ENCODE data around the gene PDZD2.

PDZD2 gene

DNA sequence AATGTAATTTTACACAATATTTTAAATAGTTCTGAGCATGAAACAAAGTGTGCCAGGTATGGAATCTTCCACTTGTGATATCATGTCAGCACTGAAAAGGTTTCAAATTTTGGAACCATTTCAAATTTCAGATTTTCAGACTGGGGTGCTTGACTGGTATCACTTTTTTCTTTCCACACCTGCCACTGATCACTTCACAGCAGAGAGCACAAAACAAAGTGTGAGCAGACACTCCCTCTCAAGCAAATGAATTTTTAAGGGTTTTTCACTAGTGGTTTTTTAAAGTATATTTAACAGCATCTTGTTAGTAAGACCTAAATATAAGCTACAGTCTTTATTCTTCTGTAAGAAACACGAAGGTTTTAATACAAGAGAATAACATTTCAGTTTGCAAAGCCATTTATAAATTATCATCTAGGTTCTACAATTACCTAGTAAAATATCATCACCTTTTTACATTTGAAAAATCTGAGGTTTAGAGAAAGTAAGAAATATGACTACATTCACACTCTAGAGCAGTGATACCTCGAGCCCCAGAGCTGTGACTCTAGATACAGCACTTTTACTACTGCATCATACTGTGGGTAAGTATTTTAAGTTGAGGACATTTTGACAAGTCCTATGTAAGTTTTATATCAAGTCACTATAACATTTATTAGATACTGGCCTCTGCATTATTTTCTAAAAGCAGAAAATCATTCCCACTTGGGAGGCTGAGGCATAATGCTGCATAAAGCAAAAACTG lies 520.6 kb downstream of the PDZD2 start:
- Histone ChIP-seq H3K27ac (ENCODE audit: low read length) (no peak overlapping the region), H3K9ac (ENCODE audit: low read depth, low read length) (no peak overlapping the region), H3K36me3 (ENCODE audit: insufficient read depth, low read length) (peaks cover 31% of the 10 kb centered on the region), H3K4me3 (ENCODE audit: low read depth in 1 of 2, low read length in 2 of 2) (no peak overlapping the region), H3K4me1 (ENCODE audit: insufficient read depth, low read length) (no peaks in the 10 kb centered on the region), H2AFZ (ENCODE audit: low read depth, low read length) (no peak overlapping the region), H3K9me3 (ENCODE audit: insufficient read depth, low read length, severe bottlenecking) (no peaks in the 10 kb centered on the region), H4K20me1 (ENCODE audit: insufficient read depth, low read length) (peaks cover 46% of the 10 kb centered on the region), H3K79me2 (ENCODE audit: insufficient read depth, low read length) (peaks cover 93% of the 10 kb centered on the region), H3K4me2 (ENCODE audit: insufficient read depth, low read length) (no peak overlapping the region), H3K27me3 (ENCODE audit: insufficient read depth, low read length, poor library complexity) (no peaks in the 10 kb centered on the region)
- no peak for DNase-seq
- ATAC-seq (ENCODE audit: insufficient read depth, low read depth) = no peak
- TF ChIP-seq EZH2 (IDR thresholded peaks at IDR 0.05; ENCODE audit: borderline replicate concordance, low read depth, low read length, severe bottlenecking) = no peak
- TF ChIP-seq CTCF (IDR thresholded peaks at IDR 0.05; ENCODE audit: borderline replicate concordance, extremely low read depth, low read length, poor library complexity, severe bottlenecking) = no peak

- DNase-seq (no peak), ATAC-seq (ENCODE audit: insufficient read depth, low read depth) (no peak)
- H3K79me2 ChIP-seq (ENCODE audit: insufficient read depth, low read length) = peaks cover 93% of the 10 kb centered on the region
- H3K27me3 ChIP-seq (ENCODE audit: insufficient read depth, low read length, poor library complexity) = no peaks in the 10 kb centered on the region
- no peak overlapping the region for H3K4me2 ChIP-seq (ENCODE audit: insufficient read depth, low read length)
- peaks cover 34% of the 10 kb centered on the region for H3K36me3 ChIP-seq (ENCODE audit: insufficient read depth, low read length)
- peaks cover 45% of the 10 kb centered on the region for H4K20me1 ChIP-seq (ENCODE audit: insufficient read depth, low read length)
- H2AFZ ChIP-seq (ENCODE audit: low read depth, low read length) = no peak overlapping the region
- no peak overlapping the region for H3K4me3 ChIP-seq (ENCODE audit: low read depth in 1 of 2, low read length in 2 of 2)
- no peaks in the 10 kb centered on the region for H3K9me3 ChIP-seq (ENCODE audit: insufficient read depth, low read length, severe bottlenecking)
- TF ChIP-seq CTCF (IDR thresholded peaks at IDR 0.05; ENCODE audit: borderline replicate concordance, extremely low read depth, low read length, poor library complexity, severe bottlenecking) = no peak
- TF ChIP-seq EZH2 (IDR thresholded peaks at IDR 0.05; ENCODE audit: borderline replicate concordance, low read depth, low read length, severe bottlenecking) = no peak
- H3K4me1 ChIP-seq (ENCODE audit: insufficient read depth, low read length) = no peaks in the 10 kb centered on the region
- H3K27ac ChIP-seq (ENCODE audit: low read length) = no peak overlapping the region
- H3K9ac ChIP-seq (ENCODE audit: low read depth, low read length) = no peak overlapping the region
Observed at GRCh38 chr5:32160228-32160627, 521.3 kb downstream of the PDZD2 start.
